Measurements from ENCODE around the gene MED23.

GRCh38 chr6:131642565-131642964 is 14.5 kb upstream of the MED23 start:
- no peak for TF ChIP-seq CTCF (IDR thresholded peaks at IDR 0.05)
- TF ChIP-seq POLR2A (IDR thresholded peaks at IDR 0.05; ENCODE audit: low read depth): no peak
- TF ChIP-seq POLR2AphosphoS5 (IDR thresholded peaks at IDR 0.05): no peak

All from esophagus muscularis mucosa (tissue), 3 donors.